ENCODE data around the gene S100A5.
"Not testable (repeated sequence)": the region's sequence is repeated elsewhere in the genome, so short reads cannot be mapped to it uniquely, and the experiment has no call there.

DNA sequence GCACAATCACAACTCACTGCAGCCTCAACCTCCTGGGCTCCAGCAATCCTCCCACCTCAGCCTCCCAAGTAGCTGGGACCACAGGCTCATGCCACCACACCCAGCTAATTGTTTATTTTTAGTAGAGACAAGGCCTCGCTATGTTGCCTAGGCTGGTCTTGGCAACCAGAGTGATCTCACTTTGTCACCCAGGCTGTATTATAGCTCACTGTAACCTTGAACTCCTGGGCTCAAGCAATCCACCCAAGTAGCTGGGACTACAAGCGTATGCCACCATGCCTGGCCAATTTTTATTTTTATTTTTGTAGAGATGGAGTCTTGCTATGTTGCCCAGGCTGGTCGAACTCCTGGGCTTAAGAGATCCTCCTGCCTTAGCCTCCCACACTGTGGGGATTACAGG lies 21.3 kb upstream of the S100A5 start:
- not testable (repeated sequence) for TF ChIP-seq POLR2AphosphoS5 (IDR thresholded peaks at IDR 0.05); POLR2A (IDR thresholded peaks at IDR 0.05; ENCODE audit: low read depth); EP300 (IDR thresholded peaks at IDR 0.05)
